SK-N-SH (cell line): ENCODE results near the gene SIX4.

ENCODE experiments used
- CTCF ChIP-seq: fragments of 200-600 bp; sonication (generic); IDR thresholded peaks from 2 replicates; pipeline ENCODE4 v1.6.1; 2017; ENCODE audit warnings: antibody characterized with exemption, mild to moderate bottlenecking, moderate library complexity
- GABPA ChIP-seq: IDR thresholded peaks from 2 replicates; pipeline ENCODE4 v1.4.0; 2012; ENCODE audit warnings: low read depth, mild to moderate bottlenecking
- JUND ChIP-seq: IDR thresholded peaks from 2 replicates; pipeline ENCODE4 v1.4.0; 2012
- MAX ChIP-seq: IDR thresholded peaks from 2 replicates; pipeline ENCODE4 v1.4.0; 2012; ENCODE audit warnings: low read depth
- POLR2AphosphoS5 ChIP-seq: IDR thresholded peaks from 2 replicates; pipeline ENCODE4 v1.6.1; 2012; ENCODE audit warnings: low read depth, low read length
- RCOR1 ChIP-seq: fragments of 150-350 bp; IDR thresholded peaks from 2 replicates; pipeline ENCODE4 v1.6.1; 2017; ENCODE audit warnings: antibody characterized with exemption, low read length
- SIN3A ChIP-seq: IDR thresholded peaks from 2 replicates; pipeline ENCODE4 v1.6.1; 2012; ENCODE audit warnings: low read depth, mild to moderate bottlenecking, low read length, moderate library complexity, borderline replicate concordance
- TAF1 ChIP-seq: IDR thresholded peaks from 2 replicates; pipeline ENCODE4 v1.6.1; 2012; ENCODE audit warnings: low read depth, mild to moderate bottlenecking, low read length, moderate library complexity, borderline replicate concordance
- ZBTB33 ChIP-seq: IDR thresholded peaks from 2 replicates; pipeline ENCODE4 v1.4.0; 2012; ENCODE audit warnings: low read depth, borderline replicate concordance

- no peak for TF ChIP-seq CTCF
- TF ChIP-seq GABPA = no peak
- no peak for TF ChIP-seq ZBTB33
- no peak for TF ChIP-seq JUND
- TF ChIP-seq POLR2AphosphoS5 = no peak
- TF ChIP-seq MAX = no peak
- no peak for TF ChIP-seq TAF1
- TF ChIP-seq SIN3A = no peak
- no peak for TF ChIP-seq RCOR1
Measured at GRCh38 chr14:60670989-60671388, 53.2 kb downstream of the SIX4 start.
